DMS53 (cell line): ENCODE data around the gene UBE3D.
"Not testable (repeated sequence)": the region's sequence is repeated elsewhere in the genome, so short reads cannot be mapped to it uniquely, and the experiment has no call there.

Experiments
- DNase-seq: peaks from one replicate; lab custom pipeline; 2025; lab: John Stamatoyannopoulos, UW

The UBE3D gene

GRCh38 chr6:82870582-82871172, 195.0 kb downstream of the UBE3D start:
- DNase-seq: peak; percentile 49

GRCh38 chr6:82869493-82869892, 196.1 kb downstream of the UBE3D start:
- no peak for DNase-seq

GRCh38 chr6:82867946-82868345, 197.7 kb downstream of the UBE3D start:
- no peak for DNase-seq

- DNase-seq: no peak
These were observed 199.2 kb downstream of the UBE3D start for GRCh38 chr6:82866446-82866845.

GRCh38 chr6:82865461-82865860, 200.2 kb downstream of the UBE3D start:
- no peak for DNase-seq

- DNase-seq: no peak
These were observed 201.9 kb downstream of the UBE3D start for GRCh38 chr6:82863781-82864180.

GRCh38 chr6:82862543-82862942, 203.1 kb downstream of the UBE3D start:
- peak; percentile 17 for DNase-seq

GRCh38 chr6:82861121-82861520, 204.5 kb downstream of the UBE3D start:
- no peak for DNase-seq

- not testable (repeated sequence) for DNase-seq
These were observed 209.6 kb downstream of the UBE3D start for GRCh38 chr6:82856077-82856476.

GRCh38 chr6:82852904-82853303, 212.7 kb downstream of the UBE3D start:
- not testable (repeated sequence) for DNase-seq

GRCh38 chr6:82843291-82843885, 222.3 kb downstream of the UBE3D start:
- no peak for DNase-seq

GRCh38 chr6:82842721-82843120, 222.9 kb downstream of the UBE3D start:
- no peak for DNase-seq
